B cell (primary cell): ENCODE data around the gene ROM1. TPM values are rescaled to one million over a fixed set of nuclear protein-coding genes. Genes with fewer than 3 reads are reported as not detected.

Source experiments
- ATAC-seq: fragments of 200-7000 bp; cut with Tn5 transposase; one replicate; pipeline ENCODE4 v1.10.0; 2021; ENCODE audit warnings: low read depth, mild to moderate bottlenecking, moderate number of reproducible peaks, moderate library complexity
- CTCF ChIA-PET: fragments of 350-600 bp; sonication (Branson Sonifier 250); formaldehyde crosslinking; loops from one replicate; lab custom pipeline; 2021; ENCODE audit warnings: antibody characterized with exemption, inconsistent platforms; lab: Charles Lee
- POLR2A ChIA-PET: fragments of 350-600 bp; sonication (Branson Sonifier 250); formaldehyde crosslinking; loops from one replicate; lab custom pipeline; 2021; ENCODE audit warnings: antibody characterized with exemption; lab: Charles Lee
- DNase-seq: peaks from one replicate; pipeline ENCODE4 v3.0.0; 2013
- H2AFZ ChIP-seq: 2 replicates; pipeline ENCODE4 v1.6.1; 2012; ENCODE audit warnings: mild to moderate bottlenecking, low read depth, low read length; ENCODE audit not compliant: insufficient read depth, poor library complexity, severe bottlenecking
- H3K27ac ChIP-seq, 2 donors: 1 replicate in 1 of 2; 2 replicates in 1 of 2; pipeline ENCODE4 v1.5.1; 2012 to 2013; ENCODE audit warnings: low read length in 2 of 2, mild to moderate bottlenecking in 2 of 2, moderate library complexity in 1 of 2
- H3K27me3 ChIP-seq, 4 experiments: fragments of 200-600 bp in 1 of 4; sonication (generic) in 1 of 4; replicated peaks in 1 of 4; 1 replicate in 2 of 4; 2 replicates in 2 of 4; pipeline versions ENCODE4 v1.6.1 to v1.7.0; 2013 to 2016; ENCODE audit warnings: low read length in 3 of 4, mild to moderate bottlenecking in 2 of 4, mixed read lengths in 1 of 4, moderate library complexity in 1 of 4; ENCODE audit not compliant: insufficient read depth in 4 of 4, control insufficient read depth in 3 of 4; ENCODE audit errors: control extremely low read depth in 1 of 4
- H3K36me3 ChIP-seq, 2 experiments: replicated peaks in 1 of 2; 1 replicate in 1 of 2; 2 replicates in 1 of 2; pipeline versions ENCODE4 v1.6.1 to v1.7.1; 2013; ENCODE audit warnings: low read length in 1 of 2; ENCODE audit not compliant: insufficient read depth in 2 of 2, control insufficient read depth in 1 of 2; ENCODE audit errors: control extremely low read depth in 1 of 2, extremely low read depth in 1 of 2
- H3K4me1 ChIP-seq, 2 donors: fragments of 200-600 bp in 1 of 2; sonication (generic) in 1 of 2; 1 replicate in 1 of 2; 2 replicates in 1 of 2; pipeline versions ENCODE4 v1.5.1 to v1.6.1; 2013 to 2017; ENCODE audit warnings: low read length in 2 of 2; ENCODE audit not compliant: control insufficient read depth in 2 of 2, insufficient read depth in 2 of 2
- H3K4me2 ChIP-seq: replicated peaks from 2 replicates; pipeline ENCODE3; 2012; ENCODE audit warnings: mild to moderate bottlenecking, low read depth, low read length; ENCODE audit not compliant: poor library complexity, severe bottlenecking
- H3K4me3 ChIP-seq, 5 experiments: fragments of 200-600 bp in 1 of 5; sonication (generic) in 1 of 5; 1 replicate in 3 of 5; 2 replicates in 2 of 5; pipeline versions ENCODE4 v1.5.1 to v1.7.0; 2011 to 2016; ENCODE audit warnings: low read length in 4 of 5, mild to moderate bottlenecking in 4 of 5, low read depth in 2 of 5, control low read depth in 1 of 5, moderate library complexity in 1 of 5; ENCODE audit not compliant: insufficient read depth in 1 of 5; ENCODE audit errors: control extremely low read depth in 1 of 5, extremely low read depth in 1 of 5
- H3K79me2 ChIP-seq: fragments of 200-600 bp; sonication (generic); one replicate; pipeline ENCODE4 v1.6.0; 2016; ENCODE audit warnings: low read length; ENCODE audit not compliant: control insufficient read depth, insufficient read depth
- H3K9ac ChIP-seq: fragments of 200-600 bp; sonication (generic); 2 replicates; pipeline ENCODE4 v1.6.1; 2017; ENCODE audit warnings: mild to moderate bottlenecking, low read length, moderate library complexity
- H3K9me3 ChIP-seq, 3 donors: one replicate each; pipeline versions ENCODE4 v1.6.1 to v1.7.1; 2013; ENCODE audit warnings: low read length in 2 of 3; ENCODE audit not compliant: control insufficient read depth in 2 of 3, insufficient read depth in 1 of 3; ENCODE audit errors: control extremely low read depth in 1 of 3
- H4K20me1 ChIP-seq: 2 replicates; pipeline ENCODE4 v1.6.0; 2012; ENCODE audit warnings: mild to moderate bottlenecking, low read length; ENCODE audit not compliant: insufficient read depth, control insufficient read depth, poor library complexity, severe bottlenecking
- H3K27ac Mint-ChIP-seq: one replicate; pipeline ENCODE4 v1.8.0; 2021; ENCODE audit warnings: mixed read lengths
- H3K27me3 Mint-ChIP-seq: one replicate; pipeline ENCODE4 v1.8.0; 2021; ENCODE audit warnings: mixed read lengths
- H3K4me1 Mint-ChIP-seq: one replicate; pipeline ENCODE4 v1.8.0; 2021; ENCODE audit warnings: mixed read lengths
- H3K4me3 Mint-ChIP-seq: one replicate; pipeline ENCODE4 v1.8.0; 2021; ENCODE audit warnings: mixed read lengths
- H3K9me3 Mint-ChIP-seq: one replicate; pipeline ENCODE4 v1.8.0; 2022; ENCODE audit warnings: mixed read lengths; ENCODE audit not compliant: insufficient read depth
- EZH2 ChIP-seq: IDR thresholded peaks from 2 replicates; pipeline ENCODE4 v1.6.1; 2012; ENCODE audit warnings: borderline replicate concordance, low read depth, mild to moderate bottlenecking, moderate library complexity, low read length; ENCODE audit not compliant: insufficient read depth, poor library complexity, severe bottlenecking
- WGBS: methylation state at CpG from one replicate; pipeline ENCODE4 v1.1.5; 2013; ENCODE audit warnings: missing lambda C conversion rate; ENCODE audit not compliant: insufficient coverage; 5-methylcytosine and 5-hydroxymethylcytosine counted together
- intact Hi-C: fragments of 100-400 bp; cut with micrococcal nuclease; formaldehyde crosslinking; loops from one replicate; pipeline ENCODE4 v1.10.0; 2022
- polyA plus RNA-seq: library from polyadenylated mRNA; depleted of rRNA; stranded (reverse); fragments of >200 nt; gene quantifications from 2 replicates; pipeline ENCODE4 v1.2.3, GENCODE V29; 2012
- total RNA-seq, 2 donors: library from RNA; stranded (reverse); fragments of 120-200 nt in 1 of 2; gene quantifications; 1 replicate in 1 of 2; 2 replicates in 1 of 2; pipeline versions ENCODE4 v1.2.3 to v1.2.4, GENCODE V29; 2013 to 2022
- TF ChIP-seq, protein P1 (sequence below): fragments of 200-600 bp; IDR thresholded peaks from one replicate; pipeline ENCODE4 v1.8.0; 2022; ENCODE audit warnings: antibody characterized with exemption, mild to moderate bottlenecking

ROM1 gene
- total and polyA plus RNA-seq, 2 donors (not counting 1 experiment from before 2014, with no cell fraction given) = 1.3 to 2.0 TPM

DNA sequence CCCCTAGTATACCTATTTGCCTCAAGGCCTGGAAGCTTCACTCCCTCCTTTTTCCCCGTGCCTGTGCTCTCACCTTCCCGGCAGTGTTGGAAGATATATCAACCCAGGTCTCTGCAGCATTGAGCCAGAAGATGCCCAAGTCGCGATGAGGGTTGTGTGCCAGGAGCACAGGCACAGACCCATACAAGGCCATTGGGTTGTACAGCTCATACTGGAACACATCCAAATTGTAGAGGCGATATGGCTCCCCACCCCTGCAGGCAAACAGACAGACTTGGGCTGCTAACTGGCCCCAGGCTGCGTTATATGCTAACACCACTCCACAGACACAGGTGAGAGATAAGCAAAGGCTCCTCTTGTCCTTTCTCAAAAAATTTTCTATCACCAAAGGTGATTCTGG, 19.4 kb downstream of the ROM1 start:
- H3K27me3 ChIP-seq = no peaks in the 10 kb centered on the region
- peaks cover 52% of the 10 kb centered on the region for H3K79me2 ChIP-seq
- peaks cover 39 to 77% of the 10 kb centered on the region in 2 experiments for H3K36me3 ChIP-seq
- no peak overlapping the region for H3K4me2 ChIP-seq
- Mint-ChIP-seq H3K9me3 (no peaks in the 10 kb centered on the region), H3K27me3 (no peaks in the 10 kb centered on the region), H3K4me1 (peaks cover 8% of the 10 kb centered on the region), H3K27ac (no peak overlapping the region), H3K4me3 (no peak overlapping the region)
- H3K27ac ChIP-seq = no peak overlapping the region
- ChIA-PET POLR2A (no interaction called here), CTCF (interaction anchor here (0.6 kb wide), 1 partner anchor 230 kb away, joined by 3 read pairs; no protein-coding TSS in a partner anchor)
- WGBS = 95% methylated on average over 6 of the region's 6 CpGs
- H3K4me3 ChIP-seq = no peak overlapping the region
- TF ChIP-seq, protein P1, sequence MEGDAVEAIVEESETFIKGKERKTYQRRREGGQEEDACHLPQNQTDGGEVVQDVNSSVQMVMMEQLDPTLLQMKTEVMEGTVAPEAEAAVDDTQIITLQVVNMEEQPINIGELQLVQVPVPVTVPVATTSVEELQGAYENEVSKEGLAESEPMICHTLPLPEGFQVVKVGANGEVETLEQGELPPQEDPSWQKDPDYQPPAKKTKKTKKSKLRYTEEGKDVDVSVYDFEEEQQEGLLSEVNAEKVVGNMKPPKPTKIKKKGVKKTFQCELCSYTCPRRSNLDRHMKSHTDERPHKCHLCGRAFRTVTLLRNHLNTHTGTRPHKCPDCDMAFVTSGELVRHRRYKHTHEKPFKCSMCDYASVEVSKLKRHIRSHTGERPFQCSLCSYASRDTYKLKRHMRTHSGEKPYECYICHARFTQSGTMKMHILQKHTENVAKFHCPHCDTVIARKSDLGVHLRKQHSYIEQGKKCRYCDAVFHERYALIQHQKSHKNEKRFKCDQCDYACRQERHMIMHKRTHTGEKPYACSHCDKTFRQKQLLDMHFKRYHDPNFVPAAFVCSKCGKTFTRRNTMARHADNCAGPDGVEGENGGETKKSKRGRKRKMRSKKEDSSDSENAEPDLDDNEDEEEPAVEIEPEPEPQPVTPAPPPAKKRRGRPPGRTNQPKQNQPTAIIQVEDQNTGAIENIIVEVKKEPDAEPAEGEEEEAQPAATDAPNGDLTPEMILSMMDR = no peak
- no peak for TF ChIP-seq EZH2
- no peak for ATAC-seq
- H3K4me1 ChIP-seq = peaks cover 2 to 4% of the 10 kb centered on the region in 2 donors
- intact Hi-C loops = no loop called here
- H3K9ac ChIP-seq = no peak overlapping the region
- peaks cover 8% of the 10 kb centered on the region for H4K20me1 ChIP-seq
- no peaks in the 10 kb centered on the region for H3K9me3 ChIP-seq
- no peak overlapping the region for H2AFZ ChIP-seq
- no peak for DNase-seq

DNA sequence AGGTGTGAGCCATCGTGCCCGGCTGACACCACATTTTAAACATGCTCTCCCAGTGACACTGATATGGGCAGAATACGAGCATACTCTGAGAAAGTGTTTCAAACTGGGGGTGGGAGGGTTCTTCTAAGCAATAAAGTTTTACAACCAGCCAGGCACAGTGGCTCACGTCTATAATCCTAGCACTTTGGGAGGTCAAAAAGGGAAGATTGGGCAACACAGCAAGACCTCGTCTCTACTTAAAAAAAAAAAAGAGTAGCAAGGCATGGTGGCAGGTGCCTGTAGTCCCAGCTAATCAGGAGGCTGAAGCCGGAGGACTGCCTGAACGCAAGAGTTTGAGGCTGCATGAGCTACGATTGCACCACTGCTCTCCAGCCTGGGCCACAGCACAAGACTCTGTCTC, 31.2 kb downstream of the ROM1 start:
- Histone ChIP-seq H3K36me3 (peaks cover 2 to 38% of the 10 kb centered on the region in 2 experiments), H3K4me1 (peaks cover 14 to 21% of the 10 kb centered on the region in 2 donors), H3K27ac (no peak overlapping the region), H3K9ac (no peak overlapping the region), H3K79me2 (peaks cover 88% of the 10 kb centered on the region), H3K4me3 (no peak overlapping the region), H2AFZ (no peak overlapping the region), H3K27me3 (no peaks in the 10 kb centered on the region), H4K20me1 (peaks cover 22% of the 10 kb centered on the region), H3K4me2 (no peak overlapping the region), H3K9me3 (no peaks in the 10 kb centered on the region)
- TF ChIP-seq, protein P1 = no peak
- no peak for TF ChIP-seq EZH2
- Mint-ChIP-seq H3K9me3 (no peaks in the 10 kb centered on the region), H3K4me1 (peaks cover 31% of the 10 kb centered on the region), H3K4me3 (peak overlapping the region; percentile 26), H3K27ac (no peak overlapping the region), H3K27me3 (no peaks in the 10 kb centered on the region)
- CTCF ChIA-PET = interaction anchor here (1.1 to 1.7 kb wide), 2 partner anchors 50 to 220 kb away, joined by 3 read pairs; no protein-coding TSS in a partner anchor
- POLR2A ChIA-PET = interaction anchor here (0.5 to 4.7 kb wide), 2 partner anchors 20 to 26 kb away, joined by 3 to 32 read pairs; partner anchors contain the start of genes C11orf98 and CSKMT
- intact Hi-C loops = no loop called here
- no peak for DNase-seq
- 100% methylated on average over 6 of the region's 8 CpGs for WGBS
- ATAC-seq = no peak
